Measurements from ENCODE around the gene ATP8A1. TPM values are rescaled to one million over a fixed set of nuclear protein-coding genes. Genes with fewer than 3 reads are reported as not detected.
"Not testable (repeated sequence)": the region's sequence is repeated elsewhere in the genome, so short reads cannot be mapped to it uniquely, and the experiment has no call there.

ATP8A1 gene
- total RNA-seq, 1 experiment from 2014 or later, result 0.06 TPM

DNA sequence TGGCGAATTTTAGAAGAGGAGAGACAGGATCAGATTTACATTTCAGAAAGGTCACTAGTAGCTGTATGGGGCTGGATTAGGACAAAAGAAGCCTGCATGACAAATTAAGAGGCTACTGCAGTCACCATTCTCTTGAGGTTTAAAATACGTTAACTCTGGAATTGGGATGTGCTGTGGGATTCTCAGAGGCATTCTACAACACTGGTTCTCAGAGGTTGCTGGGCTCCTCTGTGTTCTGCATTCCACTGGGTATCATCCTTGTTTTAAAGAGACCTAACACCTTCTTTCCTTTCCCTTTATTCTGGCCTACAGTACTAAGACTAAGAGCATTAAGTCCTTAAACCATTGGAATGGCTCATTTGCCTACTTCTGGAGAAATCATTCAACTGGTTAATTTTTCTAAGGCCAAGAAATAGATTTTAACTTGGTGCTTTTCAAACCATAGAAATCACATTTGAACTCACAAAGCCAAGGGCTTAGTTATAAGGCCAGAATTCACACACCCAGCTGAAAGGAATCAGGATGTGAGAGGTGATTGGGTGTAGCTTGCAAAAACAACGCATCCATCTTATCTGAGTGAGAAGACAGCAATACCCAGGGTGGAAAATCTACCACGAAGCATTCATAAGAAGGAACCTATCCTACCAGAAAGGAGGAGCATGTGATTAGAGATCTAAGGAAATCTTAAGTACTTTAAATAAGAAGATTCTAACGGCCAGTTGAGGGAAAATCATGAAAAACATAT lies 143.0 kb downstream of the ATP8A1 start:
- no peak for DNase-seq (ENCODE audit: low read depth)

DNA sequence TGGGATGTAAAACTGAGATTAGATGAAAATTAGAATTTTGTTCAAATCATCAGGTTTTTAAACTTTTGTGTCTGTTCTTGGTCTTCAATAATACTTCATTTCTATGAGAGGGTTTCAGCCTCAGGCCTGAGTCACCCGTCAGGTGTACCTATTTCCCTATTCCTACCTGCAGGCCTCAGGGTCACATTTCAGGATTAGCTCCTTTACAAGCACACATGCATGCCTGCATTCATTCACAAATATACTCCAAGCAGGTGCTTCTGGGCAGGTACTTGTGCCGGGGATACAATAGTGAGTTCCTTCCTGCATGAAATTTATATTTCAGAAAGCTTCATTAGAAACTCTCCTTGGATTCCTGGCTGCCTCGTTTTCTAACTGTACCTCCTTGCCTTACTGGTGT lies 144.7 kb downstream of the ATP8A1 start:
- no peak for DNase-seq (ENCODE audit: low read depth)

DNA sequence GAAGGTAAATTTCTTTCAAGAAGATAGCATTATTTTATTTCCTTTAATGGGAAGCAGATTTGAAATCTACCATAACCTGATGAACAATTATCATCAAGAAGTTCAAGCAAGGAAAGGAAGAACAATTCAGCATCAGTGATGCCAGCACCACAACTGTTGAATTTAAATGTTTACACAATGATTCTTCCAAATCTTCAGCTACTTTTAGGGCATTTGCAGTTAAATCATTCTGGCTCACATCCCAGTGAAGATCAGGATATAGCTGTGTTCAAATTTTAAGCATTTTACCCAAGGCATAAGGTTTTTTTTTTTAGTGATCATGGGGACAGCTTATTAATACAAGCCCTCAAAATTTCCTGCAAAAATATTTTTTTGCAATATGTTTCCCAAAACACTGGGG lies 146.7 kb downstream of the ATP8A1 start:
- no peak for DNase-seq (ENCODE audit: low read depth)

DNA sequence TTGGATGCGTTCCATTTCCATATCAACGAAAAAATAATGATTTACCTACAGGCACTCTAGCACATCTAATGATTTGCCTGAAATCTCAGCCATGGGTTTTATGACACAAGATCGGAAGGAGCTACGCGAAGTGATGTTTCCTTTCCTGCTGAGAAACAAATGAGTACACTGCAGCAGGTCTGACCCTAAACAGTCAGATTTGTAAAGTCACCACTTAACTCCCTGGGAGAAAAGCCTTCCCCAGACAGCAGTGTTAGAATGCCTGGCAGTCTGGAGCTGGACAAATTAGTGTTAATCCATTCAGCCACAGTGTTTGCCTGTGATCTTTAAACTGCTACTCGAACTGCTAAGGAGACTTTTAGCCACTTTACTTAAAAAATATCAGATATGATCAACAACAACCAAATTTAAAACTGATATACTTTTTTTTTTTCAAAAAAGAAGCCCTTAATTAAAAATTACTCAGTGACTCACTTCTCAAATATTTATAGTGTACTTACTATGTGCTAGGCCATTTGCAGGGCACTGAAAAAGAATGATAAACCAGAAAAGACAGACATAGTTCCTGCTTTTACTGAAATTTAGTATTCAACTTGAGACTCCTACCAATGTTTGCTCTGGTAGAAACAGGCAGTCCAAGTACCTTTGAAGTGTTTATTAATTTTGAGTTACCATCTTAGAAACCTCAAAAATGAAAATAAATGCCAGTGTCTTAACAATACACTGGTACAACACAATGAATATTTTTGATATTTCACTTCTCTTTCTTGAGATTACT lies 155.1 kb downstream of the ATP8A1 start:
- DNase-seq (ENCODE audit: low read depth), result no peak

DNA sequence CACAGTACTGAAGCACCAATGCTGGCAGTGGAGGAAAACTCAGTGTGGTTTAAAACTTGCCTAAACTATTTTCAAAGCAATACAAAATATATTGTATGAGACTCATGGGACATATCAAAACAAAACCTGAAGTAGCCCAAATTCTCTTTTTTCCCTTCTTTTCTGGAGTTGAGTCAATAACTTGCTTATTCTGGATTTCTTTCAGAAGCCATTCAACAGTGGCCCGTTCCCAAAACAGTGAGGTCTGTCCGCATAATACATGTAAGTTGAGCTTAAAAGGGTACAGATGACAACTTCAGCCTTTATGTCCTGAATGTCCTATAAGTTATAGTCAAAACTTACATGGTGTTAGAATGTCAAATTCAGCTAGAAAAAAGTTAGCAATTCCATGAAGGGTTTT lies 158.9 kb downstream of the ATP8A1 start:
- DNase-seq (ENCODE audit: low read depth), result no peak

DNA sequence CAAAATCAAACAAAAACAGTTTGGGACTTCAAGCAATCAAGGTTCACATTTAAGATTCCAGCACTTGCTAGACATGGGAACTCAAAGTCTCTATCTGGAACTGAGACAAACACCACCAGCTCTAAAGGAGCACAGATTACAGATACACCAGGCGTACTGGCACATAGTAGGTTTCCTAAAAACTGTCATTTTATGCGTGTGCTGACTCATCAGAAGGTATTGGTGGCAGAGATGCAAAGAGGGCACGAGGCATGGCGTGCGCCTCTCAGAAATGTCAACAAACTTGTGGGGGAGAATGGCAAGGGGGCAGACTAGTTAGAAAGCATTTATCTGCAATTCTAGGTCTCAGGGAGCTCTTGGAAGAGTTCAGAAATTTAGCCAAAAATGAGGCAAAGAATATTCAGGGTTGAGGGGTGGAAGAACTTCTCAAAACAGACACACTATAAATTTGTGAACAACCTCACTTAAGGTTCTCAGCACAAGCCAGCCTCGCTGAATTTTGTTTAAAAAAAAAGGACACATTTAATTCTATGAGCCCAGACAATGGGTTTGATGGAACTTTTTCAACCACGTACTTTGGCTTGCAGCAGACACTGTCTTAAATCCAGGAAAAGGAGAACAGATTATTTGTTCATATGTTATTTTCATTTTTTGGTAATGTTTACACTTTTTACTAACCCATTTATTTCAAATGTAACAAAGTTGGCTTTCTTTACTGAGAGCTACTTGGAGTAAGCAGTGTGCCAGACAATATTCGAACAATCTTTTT lies 159.6 kb downstream of the ATP8A1 start:
- no peak for DNase-seq (ENCODE audit: low read depth)

DNA sequence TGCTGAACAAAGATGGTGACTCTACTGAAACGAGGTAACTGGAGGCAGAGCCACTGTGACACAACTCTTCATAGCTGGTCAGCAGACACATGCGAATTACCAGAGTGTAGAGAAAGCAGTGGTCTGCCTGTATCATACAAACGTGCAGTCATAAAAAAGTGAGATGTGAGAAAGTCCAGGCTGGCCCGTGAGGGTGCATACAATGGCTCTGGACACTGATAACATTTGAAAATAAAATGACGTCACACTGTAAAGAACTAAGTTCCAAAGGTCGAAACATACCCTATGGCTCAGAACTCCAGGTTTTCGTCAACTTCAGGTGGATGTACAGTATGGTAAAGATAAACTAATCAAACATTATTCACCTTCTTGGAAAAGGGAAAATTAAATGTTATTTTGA lies 163.9 kb downstream of the ATP8A1 start:
- no peak for DNase-seq (ENCODE audit: low read depth)

DNA sequence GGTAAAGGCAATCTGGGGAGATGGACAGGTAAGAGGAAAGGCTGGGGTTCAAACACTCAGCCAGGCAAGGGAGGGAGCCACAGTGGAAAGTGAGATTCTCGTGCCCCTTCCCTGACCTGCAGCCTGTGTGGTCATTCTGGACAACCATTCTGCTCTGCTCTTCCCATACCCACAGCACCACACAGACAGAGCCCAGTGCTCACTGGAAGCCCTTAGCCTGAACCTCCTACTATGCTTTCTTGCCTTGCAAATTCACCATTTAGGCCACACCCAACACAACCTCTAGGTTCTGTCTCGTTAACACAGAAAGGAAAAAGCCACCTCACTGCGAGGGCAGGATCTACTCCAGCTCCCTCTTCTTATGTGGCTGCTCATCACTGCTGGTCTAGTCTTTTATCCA lies 166.9 kb downstream of the ATP8A1 start:
- no peak for DNase-seq (ENCODE audit: low read depth)

DNA sequence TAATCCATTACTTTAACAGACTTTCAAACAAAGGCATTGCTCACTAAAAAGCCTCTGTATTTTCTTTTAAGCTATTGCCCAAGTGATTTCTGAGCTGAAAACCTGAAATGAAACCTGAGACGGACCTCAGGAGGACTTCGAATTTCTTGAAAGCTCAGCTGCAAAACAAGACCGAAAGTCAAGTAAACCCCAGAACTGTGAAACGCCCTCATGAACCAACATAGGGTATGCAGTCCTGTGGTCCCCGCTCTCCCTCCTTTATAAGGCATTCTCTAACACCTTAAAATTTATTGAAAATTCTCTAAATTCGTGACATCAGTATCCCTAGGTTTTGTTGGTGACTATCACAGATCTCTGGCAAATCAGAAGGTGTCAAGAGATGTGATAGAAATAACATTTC lies 167.8 kb downstream of the ATP8A1 start:
- no peak for DNase-seq (ENCODE audit: low read depth)

DNA sequence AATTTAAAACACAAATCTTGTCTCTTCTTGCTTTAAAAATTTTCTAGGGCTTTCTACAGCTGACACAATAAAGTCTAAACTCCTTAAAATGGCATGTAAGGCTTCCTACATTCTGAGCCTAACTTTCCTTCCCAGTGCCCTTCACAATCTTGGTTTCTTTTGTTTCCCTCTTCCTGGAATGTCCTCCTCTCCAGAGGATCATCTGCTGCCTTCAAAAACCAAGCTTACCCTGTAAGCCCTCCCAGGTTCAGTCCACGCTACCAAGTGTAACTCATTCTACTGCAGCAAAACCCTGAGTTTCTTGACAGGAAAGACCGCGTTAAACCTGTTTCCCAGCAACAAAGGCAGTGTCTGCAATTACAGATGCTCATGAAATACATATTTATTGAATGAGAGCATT lies 168.4 kb downstream of the ATP8A1 start:
- no peak for DNase-seq (ENCODE audit: low read depth)

DNA sequence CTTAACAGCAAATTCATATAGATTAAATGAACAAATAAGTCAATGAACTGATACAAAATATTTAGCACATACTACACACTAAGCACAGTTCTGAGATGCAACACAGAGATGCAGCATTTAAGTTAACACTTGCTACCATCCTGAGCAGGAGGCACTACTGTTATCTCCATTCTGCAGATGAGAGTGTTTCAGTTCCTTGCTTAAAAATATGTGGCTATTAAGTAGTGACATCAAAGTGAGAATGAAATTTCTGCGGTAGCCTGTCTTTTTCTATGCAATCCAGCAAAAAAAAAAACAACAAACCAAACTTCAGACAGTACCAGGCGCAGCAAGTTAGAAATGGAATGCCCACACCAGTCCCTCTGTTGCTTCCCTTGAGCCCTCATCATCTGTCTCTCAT lies 168.8 kb downstream of the ATP8A1 start:
- no peak for DNase-seq (ENCODE audit: low read depth)

DNA sequence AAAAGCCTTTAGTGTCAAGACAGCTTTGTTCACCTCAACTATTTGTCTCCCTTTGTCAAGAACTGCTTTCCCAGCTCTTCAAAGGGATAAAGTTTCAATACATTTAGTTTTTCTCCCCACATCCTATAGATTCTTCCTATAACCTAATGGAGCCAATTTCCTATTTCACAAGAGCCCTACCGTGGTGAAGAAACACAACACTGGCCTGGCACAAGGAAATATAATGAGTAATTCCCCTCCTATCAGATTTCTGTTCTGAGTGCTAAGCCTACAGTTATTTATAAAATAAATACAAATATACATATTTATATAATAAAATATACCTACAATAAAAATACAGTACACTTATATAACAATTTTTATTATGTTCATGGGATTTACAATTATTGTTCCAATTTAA lies 169.7 kb downstream of the ATP8A1 start:
- DNase-seq (ENCODE audit: low read depth), result no peak

DNA sequence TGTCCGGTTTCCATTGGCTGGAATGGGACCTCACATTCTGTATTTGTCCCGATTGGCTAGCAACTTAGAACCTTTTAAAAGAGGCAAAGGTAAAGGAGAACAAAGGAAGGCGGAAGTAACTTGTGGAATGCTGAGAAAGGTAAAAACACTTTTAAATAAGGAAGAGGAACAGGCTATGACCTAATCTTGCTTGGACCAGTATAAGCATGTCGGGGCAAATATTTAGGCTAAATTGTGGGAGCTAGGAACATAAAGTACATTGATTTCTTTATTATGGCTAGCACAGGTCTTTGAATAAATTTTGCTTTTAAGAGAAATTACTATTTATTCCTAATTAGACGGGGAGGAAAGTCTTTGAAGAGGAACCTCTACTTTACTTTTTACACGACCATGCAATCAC lies 170.7 kb downstream of the ATP8A1 start:
- not testable (repeated sequence) for DNase-seq (ENCODE audit: low read depth)

DNA sequence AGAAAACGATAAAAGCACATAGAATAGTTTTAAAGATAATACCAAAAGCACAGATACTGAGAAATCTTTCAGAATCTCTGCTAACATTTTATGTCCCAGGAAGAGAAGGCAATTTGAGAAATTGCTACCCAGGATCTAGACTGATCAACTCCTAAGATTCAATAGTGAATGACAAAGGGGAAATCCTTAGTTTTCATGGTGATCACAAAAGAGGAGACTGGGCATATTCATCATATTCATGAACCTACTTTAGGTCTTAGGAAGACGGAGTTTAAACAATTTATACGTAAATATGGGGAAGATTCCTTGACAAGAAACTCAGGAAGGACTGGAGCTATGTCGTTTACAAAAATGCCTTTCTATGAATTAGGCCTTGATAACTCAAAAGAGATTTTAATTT lies 172.3 kb downstream of the ATP8A1 start:
- DNase-seq (ENCODE audit: low read depth), result no peak

DNA sequence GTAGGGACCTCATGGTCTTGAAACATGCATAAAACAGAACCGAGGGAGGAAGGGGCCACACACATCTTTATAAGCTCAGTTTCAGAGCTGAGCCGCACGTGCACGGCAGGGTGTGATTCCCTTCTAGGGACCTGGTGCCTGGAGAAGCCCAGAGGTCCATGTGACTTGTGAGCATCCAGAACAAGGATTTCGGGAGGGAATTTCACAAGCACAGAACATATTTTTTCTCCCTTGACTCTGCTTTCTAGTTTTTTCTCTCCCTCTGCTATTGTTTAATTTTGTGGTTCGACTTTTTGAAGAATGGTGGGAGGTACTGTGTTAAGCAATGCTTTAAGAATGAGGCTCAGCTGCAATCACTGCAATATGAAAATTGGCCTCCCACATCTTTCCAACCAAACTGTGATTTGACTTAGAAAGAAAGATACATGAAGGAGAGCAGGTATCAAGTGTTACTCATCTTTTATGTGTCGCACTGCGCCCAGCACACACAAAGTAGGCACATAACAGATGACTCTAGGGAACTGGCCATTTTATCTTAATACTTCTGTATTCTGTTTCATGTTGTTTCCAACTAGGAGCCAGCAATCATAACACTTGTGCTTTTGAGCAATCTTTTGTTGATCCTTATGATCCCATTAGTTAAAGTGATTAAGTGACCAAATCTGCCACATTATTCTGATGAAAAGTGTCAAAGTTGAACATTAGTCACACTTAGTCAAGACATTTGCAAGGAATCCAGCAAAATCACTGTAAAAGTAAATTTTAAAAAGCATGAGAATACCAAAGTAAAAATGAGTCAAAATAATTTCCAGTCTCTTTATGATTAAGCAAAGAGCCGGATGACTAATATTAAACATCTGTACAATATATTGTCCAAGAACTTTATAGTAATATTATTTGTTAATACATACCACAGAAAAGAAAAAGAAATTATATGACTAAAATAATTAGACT lies 173.2 kb downstream of the ATP8A1 start:
- no peak for DNase-seq (ENCODE audit: low read depth)

DNA sequence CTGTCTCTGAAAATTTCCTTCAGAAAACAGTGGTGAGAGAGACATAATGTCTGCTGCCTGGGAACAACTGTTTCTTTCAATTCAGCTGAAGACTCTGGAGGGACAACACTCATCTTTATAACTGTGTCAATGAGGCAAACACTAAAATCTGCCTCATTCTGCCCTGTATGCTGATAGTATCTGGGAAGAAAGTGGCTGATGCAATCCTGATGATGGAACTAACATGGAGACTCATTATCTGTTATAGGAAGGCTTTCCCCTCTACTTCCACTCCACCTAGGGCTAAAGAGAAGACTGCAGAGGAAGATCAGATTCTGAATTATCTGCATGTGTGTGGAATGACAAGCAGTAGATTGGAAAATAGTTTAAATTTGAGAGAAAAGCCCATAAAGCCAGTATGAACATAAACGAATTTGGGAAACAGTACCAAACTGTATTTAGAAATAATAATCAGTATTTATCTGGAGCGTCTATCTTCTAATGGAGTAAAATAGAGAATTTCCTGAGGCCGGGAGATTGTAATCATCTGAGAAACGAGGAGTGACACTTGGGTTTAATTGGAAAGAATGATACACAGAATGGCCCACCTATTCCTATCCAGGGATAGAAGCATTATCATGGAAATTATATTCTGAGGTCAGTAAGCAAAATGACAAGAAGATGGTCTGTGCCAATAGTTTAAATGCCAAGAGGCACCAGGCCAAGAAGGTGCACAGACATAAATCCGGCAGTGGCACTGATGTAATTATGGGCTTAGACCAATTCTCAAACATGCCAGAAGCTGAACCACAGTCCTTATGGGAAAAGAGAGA lies 174.2 kb downstream of the ATP8A1 start:
- no peak for DNase-seq (ENCODE audit: low read depth)

DNA sequence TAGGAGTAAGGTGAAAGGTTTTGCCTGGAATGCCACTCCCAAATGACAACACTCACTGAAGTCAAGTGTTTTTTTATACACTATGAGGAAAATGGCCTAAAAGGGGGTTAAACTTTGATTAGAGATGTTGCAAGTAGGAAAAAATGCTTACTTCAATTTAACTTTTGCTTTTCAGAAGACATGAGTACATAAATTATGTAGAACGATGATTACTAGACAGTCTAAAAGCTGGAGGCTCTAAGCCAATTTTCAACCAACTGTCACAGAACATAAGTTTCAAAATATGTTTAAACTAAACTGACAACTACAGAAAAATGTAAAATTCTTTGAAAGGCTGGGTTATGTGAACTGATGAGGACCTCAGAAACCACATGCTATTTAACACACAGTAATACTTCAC lies 176.2 kb downstream of the ATP8A1 start:
- no peak for DNase-seq (ENCODE audit: low read depth)

DNA sequence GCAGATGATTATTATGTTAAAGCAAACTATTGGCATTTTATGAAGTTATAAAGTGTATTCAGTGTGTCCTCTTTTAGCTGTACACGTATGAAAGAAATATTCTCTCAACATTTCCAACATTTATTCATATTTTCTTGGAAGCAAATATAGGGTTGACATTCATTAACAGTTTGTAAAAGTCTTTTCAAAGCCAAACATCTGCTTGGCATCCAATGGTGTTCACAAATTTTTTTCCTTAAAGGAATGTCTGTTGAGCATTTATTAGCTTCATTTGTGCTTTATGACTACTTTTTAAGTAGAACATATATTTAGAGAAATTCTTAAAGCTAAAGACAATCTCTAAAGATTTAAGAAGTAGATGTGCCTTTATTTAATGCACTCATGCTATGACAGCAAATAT lies 176.6 kb downstream of the ATP8A1 start:
- DNase-seq (ENCODE audit: low read depth), result no peak

DNA sequence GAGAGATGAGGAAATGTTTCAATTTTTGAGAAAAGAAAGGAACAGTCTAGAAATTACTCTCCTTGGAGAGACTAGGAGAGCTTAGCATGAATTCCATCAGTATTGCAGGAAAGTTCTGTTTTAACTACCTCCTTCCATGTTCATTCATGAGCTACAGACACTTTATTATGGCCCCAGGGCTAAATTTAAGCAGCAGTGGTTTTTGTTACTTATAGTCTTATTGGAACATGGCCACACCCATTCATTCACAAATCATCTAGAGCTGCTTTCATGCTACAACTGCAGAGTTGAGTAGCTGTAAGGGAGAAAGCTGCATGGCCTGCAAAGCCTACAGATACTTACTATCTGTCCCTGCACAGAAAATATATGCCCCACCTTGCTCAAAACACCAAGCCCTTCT lies 178.0 kb downstream of the ATP8A1 start:
- no peak for DNase-seq (ENCODE audit: low read depth)

DNA sequence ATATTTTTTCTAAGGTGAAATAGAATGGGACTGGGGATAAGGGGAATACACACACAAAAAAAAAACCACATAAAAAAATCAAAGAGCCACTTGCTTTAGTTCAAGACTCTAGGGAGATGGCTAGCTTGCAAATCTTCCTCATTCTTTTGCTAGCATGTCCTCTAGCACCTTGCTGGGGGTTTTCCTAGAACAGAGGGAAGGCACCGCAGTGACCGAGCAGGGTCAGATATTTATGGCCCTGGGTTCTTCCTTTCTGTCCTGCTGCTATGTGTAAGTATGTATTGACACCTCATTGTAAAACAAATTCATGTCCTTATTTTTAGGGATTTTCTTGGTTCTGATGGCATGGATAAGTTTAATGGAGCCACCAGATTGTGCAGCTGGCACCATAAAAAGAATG lies 178.4 kb downstream of the ATP8A1 start:
- DNase-seq (ENCODE audit: low read depth), result no peak

DNA sequence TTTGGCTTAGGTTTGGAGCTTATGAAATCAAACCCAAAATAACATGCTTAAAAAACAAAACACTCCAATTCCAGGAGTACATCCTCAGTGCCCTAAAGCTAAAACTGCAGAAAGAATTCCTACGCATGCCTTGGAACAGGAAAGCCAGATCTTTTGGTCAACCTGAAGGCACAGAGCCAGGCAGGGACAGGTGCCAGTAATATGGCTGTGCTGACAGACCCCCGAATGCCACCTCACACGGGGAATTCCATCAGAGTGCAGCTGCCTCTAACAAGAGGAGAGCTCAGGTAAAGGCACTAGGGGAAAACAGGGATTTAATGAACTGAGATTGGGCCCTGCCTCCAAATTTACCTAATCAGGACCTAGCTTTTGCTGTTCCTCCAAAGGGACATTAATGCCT lies 182.5 kb downstream of the ATP8A1 start:
- DNase-seq (ENCODE audit: low read depth), result no peak

All from LHCN-M2 (cell line).